HG02981 (cell line): ENCODE data around the gene PPM1F.
"Not testable (repeated sequence)": the region's sequence is repeated elsewhere in the genome, so short reads cannot be mapped to it uniquely, and the experiment has no call there.

ENCODE experiments used
- ATAC-seq: cut with Tn5 transposase; IDR thresholded peaks from one replicate; pipeline ENCODE4 v1.9.1; 2021; ENCODE audit warnings: mild to moderate bottlenecking, moderate library complexity; ENCODE audit not compliant: unreplicated experiment

PPM1F gene

DNA sequence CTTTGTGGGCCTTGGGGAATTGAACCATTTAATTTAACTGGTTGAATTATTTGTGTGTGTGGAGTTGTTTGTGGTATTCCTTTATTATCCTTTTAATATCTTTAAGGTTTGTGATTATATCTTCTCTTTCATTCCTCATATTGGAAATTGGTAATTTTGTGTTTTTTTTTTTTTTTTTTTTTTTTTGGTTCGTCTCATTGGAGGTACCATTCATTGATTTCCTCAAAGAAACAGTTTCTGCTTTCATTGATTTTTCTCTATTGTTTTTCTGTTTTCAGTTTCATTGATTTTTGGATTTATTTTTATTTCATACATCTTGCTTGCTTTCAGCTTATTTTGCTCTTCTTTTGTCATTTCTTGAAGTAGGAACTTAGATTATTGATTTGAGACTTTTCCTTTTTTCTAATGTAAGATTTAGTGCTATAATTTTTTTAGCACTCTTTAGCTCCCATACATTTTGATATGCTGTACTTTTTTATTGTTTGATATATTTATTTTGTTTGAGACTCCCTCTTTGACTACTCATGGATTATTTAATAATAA is 54.2 kb downstream of the PPM1F start:
- ATAC-seq: no peak

DNA sequence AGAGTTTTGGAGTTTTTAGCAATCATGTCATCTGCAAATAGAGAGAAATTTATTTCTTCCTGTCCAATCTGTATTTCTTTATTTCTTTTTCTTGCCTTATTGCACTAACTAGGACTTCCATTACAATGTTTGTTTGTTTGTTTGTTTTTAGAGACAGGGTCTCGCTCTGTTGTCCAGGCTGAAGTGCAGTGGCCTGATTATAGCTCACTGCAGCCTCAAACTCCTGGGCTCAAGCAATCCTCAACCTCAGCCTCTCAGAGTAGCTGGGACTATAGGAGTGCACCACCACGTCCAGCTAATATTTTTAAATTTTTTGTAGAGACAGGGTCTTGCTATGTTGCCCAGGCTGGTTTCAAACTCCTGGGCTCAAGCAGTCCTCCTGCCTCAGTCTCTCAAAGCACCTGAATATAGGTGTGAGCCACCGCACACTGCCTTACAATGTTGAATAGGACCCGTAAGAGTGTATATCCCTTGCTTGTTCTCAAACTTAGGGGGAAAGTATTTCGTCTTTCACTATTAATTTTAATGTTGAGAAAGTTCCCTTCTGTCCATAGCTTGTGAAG is 55.6 kb downstream of the PPM1F start:
- no peak for ATAC-seq

DNA sequence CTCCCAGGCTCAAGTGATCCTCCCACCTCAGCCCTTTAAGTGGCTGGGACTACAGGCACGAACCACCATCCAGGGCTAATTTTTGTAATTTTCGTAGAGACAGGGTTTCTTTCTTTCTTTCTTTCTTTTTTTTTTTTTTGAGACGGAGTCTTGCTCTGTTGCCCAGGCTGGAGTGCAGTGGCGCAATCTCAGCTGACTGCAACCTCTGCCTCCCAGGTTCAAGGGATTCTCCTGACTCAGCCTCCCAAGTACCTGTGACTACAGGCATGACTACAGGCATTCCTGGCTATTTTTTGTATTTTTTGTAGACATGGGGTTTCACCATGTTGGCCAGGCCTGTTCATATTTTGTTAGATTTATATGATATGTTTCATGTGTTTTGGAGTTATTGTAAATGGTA is 56.4 kb downstream of the PPM1F start:
- not testable (repeated sequence) for ATAC-seq

DNA sequence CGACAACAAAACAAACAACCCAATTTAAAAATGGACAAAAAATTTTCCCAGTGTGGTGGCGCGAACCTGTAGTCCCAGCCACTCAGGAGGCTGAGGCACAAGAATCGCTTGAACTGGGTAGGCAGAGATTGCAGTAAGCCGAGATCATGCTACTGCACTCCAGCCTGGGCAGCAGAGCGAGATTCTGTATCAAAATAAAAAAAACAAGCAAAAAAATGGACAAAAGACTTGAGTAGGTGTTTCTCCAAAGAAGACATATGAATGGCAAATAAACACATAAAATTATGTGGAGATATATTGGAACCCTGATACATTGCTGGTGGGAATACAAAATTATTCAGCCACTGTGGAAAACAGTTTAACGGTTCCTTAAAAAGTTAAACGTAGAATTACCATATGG is 57.8 kb downstream of the PPM1F start:
- no peak for ATAC-seq

DNA sequence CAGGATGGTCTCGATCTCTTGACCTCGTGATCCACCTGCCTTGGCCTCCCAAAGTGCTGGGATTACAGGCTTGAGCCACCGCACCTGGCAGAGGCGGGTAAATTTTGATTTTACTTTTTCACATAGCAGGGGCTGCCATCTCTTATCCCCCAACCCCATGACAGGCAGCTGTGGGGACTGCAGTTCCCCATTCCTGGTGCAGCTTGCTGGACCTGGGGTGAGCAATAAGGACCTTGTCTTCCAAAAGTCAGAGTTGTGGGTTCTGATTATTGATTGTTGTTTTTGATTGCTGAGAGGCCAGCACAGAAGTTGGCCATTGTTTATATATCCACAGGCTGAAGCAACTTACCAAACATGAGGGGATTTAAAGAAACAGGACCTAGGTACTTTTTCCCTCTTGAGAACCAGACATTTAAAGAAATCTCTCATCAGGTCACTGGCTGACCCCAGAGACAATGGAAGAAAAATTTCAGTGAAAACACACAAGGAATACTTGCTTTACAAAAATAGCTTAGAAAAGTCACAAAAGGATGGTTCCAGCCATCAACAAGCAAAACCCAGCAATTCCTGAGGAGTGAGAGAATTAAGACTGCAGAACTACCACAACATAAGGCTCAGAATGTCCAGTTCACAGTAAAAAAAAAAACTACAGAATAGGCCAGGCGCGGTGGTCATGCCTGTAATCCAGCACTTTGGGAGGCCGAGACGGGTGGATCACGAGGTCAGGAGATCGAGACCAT is 63.2 kb downstream of the PPM1F start:
- no peak for ATAC-seq

DNA sequence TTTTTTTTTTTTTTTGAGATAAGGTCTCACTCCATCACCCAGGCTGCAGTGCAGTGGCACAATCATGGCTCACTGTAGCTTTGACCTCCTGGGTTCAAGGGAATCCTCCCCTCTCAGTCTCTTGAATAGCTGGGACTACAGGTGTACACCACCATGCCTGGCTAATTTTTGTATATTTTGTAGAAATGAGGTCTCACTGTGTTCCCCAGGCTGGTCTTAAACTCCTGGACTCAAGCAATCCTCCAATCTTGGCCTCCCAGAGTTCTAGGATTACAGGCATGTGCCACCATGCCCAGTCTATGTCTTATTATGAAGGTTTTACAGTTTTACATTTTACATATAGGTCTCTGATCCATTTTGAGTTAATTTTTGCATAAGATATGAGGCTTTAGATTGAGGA is 64.8 kb downstream of the PPM1F start:
- ATAC-seq: no peak

DNA sequence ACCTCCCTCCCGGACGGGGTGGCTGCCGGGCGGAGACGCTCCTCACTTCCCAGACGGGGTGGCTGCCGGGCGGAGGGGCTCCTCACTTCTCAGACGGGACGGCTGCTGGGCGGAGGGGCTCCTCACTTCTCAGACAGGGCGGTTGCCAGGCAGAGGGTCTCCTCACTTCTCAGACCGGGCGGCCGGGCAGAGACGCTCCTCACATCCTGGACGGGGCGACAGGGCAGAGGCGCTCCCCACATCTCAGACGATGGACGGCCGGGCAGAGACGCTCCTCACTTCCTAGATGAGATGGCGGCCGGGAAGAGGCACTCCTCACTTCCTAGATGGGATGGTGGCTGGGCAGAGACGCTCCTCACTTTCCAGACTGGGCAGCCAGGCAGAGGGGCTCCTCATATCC is 68.7 kb downstream of the PPM1F start:
- not testable (repeated sequence) for ATAC-seq

DNA sequence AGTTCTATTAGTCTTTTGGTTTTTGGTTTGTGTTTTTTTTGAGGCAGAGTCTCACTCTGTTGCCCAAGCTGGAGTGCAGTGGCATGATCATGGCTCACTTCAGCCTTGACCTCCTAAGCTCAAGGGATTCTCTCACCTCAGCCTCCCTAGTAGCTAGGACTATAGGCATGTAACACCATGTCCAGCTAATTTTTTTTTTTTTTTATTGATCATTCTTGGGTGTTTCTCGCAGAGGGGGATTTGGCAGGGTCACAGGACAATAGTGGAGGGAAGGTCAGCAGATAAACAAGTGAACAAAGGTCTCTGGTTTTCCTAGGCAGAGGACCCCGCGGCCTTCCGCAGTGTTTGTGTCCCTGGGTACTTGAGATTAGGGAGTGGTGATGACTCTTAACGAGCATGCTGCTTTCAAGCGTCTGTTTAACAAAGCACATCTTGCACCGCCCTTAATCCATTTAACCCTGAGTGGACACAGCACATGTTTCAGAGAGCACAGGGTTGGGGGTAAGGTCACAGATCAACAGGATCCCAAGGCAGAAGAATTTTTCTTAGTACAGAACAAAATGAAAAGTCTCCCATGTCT is 69.8 kb downstream of the PPM1F start:
- not testable (repeated sequence) for ATAC-seq

DNA sequence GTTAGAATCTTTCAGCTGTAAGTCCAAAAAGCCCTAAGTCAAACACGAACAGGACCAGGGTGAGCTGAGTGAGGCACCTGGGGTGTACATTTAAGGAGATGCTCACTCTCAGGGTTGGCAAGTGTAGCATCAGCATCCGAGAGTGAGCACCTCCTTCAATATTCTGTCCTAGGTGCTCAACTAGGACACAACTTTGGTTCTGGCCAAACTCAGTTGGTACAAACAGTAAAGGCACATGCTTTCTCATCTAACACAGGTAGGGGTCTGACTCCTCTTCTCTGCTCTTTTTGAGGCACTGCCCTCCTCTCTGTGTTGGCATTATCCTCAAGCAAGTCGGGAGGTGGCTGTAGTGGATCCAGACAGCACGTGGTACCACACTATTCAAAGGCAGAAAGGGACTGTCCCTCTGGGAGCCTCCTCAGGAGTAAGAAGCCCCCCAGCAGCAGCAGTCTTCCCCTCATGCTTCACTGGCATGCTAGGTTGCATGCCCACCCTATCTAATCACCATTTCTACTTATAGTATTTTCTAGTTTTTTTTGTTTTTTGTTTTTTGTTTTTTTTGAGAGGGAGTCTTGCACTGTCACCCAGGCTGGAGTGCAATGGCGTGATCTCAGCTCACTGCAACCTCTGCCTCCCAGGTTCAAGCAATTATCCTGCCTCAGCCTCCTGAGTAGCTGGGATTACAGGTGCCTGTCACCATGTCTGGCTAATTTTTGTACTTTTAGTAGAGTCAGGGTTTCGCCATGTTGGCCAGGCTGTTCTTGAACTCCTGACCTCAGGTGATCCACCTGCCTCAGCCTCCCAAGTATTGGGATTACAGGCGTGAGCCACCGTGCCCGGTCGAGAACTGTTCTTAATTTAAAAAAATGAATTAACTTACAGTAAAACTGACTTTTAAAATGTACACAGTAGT is 70.6 kb downstream of the PPM1F start:
- no peak for ATAC-seq

DNA sequence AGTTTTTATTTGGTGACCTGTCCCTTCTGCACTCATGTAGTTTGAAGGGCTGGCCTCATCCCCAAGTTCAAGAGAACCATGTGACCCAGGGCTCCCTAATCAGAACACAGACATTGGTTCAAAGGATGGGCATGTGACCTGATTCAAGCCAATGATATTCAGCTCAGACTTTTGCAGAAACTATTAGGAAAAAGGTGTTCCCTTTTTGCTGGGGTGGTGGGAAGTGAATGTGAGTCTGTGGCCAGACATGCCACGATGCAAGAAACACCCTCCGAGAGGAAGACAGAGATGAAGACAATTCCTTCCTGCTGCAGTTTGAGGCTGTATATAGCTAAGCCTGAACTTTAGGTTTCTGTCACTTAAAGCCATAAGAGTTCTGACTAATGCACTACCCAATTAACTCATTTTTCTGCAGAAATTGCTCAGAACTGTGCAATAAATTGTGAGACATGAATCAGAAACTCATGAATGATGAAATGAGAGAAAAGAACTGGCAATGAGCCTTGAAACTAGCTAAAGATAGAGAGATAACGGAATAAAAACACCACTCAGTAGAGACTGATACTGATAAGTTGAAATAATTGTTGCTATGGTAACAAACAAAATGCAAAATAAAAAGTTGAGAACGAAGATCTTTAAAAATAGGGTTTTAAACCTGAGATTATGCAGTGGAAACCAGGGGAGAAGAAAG is 76.0 kb downstream of the PPM1F start:
- no peak for ATAC-seq

DNA sequence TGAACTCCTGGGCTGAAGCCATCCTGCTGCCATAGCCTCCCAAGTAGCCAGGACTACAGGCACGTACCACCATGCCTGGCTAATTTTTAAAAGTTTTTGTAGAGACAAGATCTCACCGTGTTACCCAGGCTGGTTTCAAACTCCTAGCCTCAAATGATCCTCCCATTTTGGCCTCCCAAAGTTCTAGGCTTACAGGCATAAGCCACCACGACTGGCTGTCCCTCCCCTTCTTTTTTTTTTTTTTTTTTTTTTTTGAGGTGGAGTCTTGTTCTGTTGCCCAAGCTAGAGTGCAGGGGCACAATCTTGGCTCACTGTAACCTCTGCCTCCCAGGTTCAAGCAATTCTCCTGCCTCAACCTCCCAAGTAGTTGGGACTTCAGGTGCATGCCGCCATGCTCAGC is 77.7 kb downstream of the PPM1F start:
- ATAC-seq: not testable (repeated sequence)

DNA sequence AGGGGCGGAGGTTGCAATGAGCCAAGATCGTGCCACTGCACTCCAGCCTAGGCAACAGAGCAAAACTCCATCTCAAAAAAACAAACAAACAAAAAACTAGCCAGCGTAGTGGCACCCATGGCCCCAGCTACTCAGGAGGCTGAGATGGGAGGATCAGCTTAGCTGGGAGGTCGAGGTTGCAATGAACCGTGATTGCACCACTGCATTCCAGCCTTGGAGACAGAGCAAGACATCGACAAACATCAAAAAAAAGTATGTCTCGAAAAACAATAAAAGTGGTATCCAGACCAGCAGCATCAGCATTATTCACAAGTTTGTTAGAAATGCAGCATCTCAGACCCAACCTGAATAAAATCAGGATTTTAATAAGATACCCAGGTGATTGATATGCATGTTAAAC is 79.0 kb downstream of the PPM1F start:
- ATAC-seq: no peak

DNA sequence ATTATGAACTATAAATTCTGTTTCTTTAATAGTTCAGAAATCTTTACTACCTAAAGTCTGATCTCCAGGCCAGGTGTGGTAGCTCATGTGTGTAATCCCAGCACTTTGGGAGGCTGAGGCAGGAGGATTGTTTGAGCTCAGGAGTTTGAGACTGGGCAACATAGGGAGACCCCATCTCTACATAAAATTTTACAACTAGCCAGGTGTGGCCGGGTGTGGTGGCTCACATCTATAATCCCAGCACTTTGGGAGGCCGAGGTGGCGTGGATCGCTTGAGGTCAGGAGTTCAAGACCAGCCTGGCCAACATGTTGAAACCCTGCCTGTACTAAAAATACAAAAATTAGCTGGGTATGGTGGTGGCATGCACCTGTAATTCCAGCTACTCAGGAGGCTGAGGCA is 79.9 kb downstream of the PPM1F start:
- not testable (repeated sequence) for ATAC-seq
